ENCODE data around the gene KCNN4.
"Not testable (repeated sequence)": the region's sequence is repeated elsewhere in the genome, so short reads cannot be mapped to it uniquely, and the experiment has no call there.

Gene KCNN4

GRCh38 chr19:43807651-43808050 lies 26.9 kb upstream of the KCNN4 start (continued):
- TF ChIP-seq ZBTB11 (tag by site-specific recombination; conservative IDR thresholded peaks at IDR 0.05; ENCODE audit: low read depth) (no peak), ZNF837 (tag by site-specific recombination; IDR thresholded peaks at IDR 0.05) (no peak), ZNF292 (tag by site-specific recombination; IDR thresholded peaks at IDR 0.05; ENCODE audit: borderline replicate concordance, low read depth) (no peak), ZSCAN23 (tag by site-specific recombination; IDR thresholded peaks at IDR 0.05) (no peak), HOXA7 (CRISPR knock-in tag; IDR thresholded peaks at IDR 0.05; ENCODE audit: borderline replicate concordance) (no peak), MYNN (tag by site-specific recombination; IDR thresholded peaks at IDR 0.05; ENCODE audit: borderline replicate concordance) (no peak), ZNF426 (tag by site-specific recombination; IDR thresholded peaks at IDR 0.05) (no peak), ZNF140 (tag by site-specific recombination; IDR thresholded peaks at IDR 0.05) (no peak), ZNF366 (tag by site-specific recombination; conservative IDR thresholded peaks at IDR 0.05) (no peak), ZNF677 (tag by site-specific recombination; IDR thresholded peaks at IDR 0.05) (no peak)

- no peaks in the 10 kb centered on the region for H3K4me1 ChIP-seq (ENCODE audit: control insufficient read depth, insufficient read depth, low read length)
- H3K36me3 ChIP-seq (ENCODE audit: control insufficient read depth in 2 of 2, insufficient read depth in 1 of 2, low read length in 2 of 2) = no peaks in the 10 kb centered on the region; a peak in 2 of 3 replicates
- no peak overlapping the region for H3K4me3 ChIP-seq (ENCODE audit: low read depth, low read length)
- ChIA-PET CTCF (interaction anchor here (0.6 to 2.5 kb wide), 8 partner anchors 9 to 358 kb away, joined by 3 to 8 read pairs (median 6); no protein-coding TSS in a partner anchor), POLR2A (no interaction called here)
- no peak for TF ChIP-seq ZBTB26 (tag by site-specific recombination; optimal IDR thresholded peaks at IDR 0.05)
- no peak for TF ChIP-seq KLF8 (tag by site-specific recombination; IDR thresholded peaks at IDR 0.05)
- TF ChIP-seq PRDM4 (tag by site-specific recombination; IDR thresholded peaks at IDR 0.05) = no peak
- no peak for TF ChIP-seq WT1 (tag by site-specific recombination; IDR thresholded peaks at IDR 0.05)
- TF ChIP-seq ZNF529 (tag by site-specific recombination; IDR thresholded peaks at IDR 0.05; ENCODE audit: insufficient replicate concordance) = no peak
- no peak overlapping the region for H3K27ac ChIP-seq (ENCODE audit: extremely low read depth, low read depth, low read length)
- H3K9me3 ChIP-seq (ENCODE audit: control insufficient read depth, insufficient read depth, low read depth, low read length) = peaks cover 3% of the 10 kb centered on the region
These were observed 26.1 kb upstream of the KCNN4 start for GRCh38 chr19:43806848-43807247.

- CTCF ChIA-PET = interaction anchor here (0.6 to 2.5 kb wide), 5 partner anchors 12 to 299 kb away, joined by 5 to 8 read pairs (median 7); no protein-coding TSS in a partner anchor
- H3K27ac ChIP-seq (ENCODE audit: extremely low read depth, low read depth, low read length); POLR2A ChIA-PET; H3K4me1 ChIP-seq (ENCODE audit: control insufficient read depth, insufficient read depth, low read length); H3K9me3 ChIP-seq (ENCODE audit: control insufficient read depth, insufficient read depth, low read depth, low read length); H3K36me3 ChIP-seq (ENCODE audit: control insufficient read depth in 2 of 2, insufficient read depth in 1 of 2, low read length in 2 of 2); H3K4me3 ChIP-seq (ENCODE audit: low read depth, low read length): not testable (repeated sequence)
- TF ChIP-seq ZNF121 (tag by site-specific recombination; IDR thresholded peaks at IDR 0.05) (0 out of 2 replicates have a peak, but pooled peaks have one; percentile 14), CTCF (tag by site-specific recombination; IDR thresholded peaks at IDR 0.05) (0 out of 2 replicates have a peak, but pooled peaks have one; percentile 19)
- TF ChIP-seq, protein P1, sequence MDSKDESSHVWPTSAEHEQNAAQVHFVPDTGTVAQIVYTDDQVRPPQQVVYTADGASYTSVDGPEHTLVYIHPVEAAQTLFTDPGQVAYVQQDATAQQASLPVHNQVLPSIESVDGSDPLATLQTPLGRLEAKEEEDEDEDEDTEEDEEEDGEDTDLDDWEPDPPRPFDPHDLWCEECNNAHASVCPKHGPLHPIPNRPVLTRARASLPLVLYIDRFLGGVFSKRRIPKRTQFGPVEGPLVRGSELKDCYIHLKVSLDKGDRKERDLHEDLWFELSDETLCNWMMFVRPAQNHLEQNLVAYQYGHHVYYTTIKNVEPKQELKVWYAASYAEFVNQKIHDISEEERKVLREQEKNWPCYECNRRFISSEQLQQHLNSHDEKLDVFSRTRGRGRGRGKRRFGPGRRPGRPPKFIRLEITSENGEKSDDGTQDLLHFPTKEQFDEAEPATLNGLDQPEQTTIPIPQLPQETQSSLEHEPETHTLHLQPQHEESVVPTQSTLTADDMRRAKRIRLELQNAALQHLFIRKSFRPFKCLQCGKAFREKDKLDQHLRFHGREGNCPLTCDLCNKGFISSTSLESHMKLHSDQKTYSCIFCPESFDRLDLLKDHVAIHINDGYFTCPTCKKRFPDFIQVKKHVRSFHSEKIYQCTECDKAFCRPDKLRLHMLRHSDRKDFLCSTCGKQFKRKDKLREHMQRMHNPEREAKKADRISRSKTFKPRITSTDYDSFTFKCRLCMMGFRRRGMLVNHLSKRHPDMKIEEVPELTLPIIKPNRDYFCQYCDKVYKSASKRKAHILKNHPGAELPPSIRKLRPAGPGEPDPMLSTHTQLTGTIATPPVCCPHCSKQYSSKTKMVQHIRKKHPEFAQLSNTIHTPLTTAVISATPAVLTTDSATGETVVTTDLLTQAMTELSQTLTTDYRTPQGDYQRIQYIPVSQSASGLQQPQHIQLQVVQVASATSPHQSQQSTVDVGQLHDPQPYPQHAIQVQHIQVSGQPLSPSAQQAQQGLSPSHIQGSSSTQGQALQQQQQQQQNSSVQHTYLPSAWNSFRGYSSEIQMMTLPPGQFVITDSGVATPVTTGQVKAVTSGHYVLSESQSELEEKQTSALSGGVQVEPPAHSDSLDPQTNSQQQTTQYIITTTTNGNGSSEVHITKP (tag by site-specific recombination; IDR thresholded peaks at IDR 0.05) = peak; percentile 41
These were observed 25.6 kb upstream of the KCNN4 start for GRCh38 chr19:43806401-43806800.
